Gastroesophageal sphincter (tissue), 4 donors: ENCODE data around the gene C1orf87. TPM values are rescaled to one million over a fixed set of nuclear protein-coding genes. Genes with fewer than 3 reads are reported as not detected.

Source experiments
- ATAC-seq: fragments of 150-250 bp; one replicate; pipeline ENCODE4 v1.9.1; 2016; ENCODE audit warnings: mild to moderate bottlenecking, moderate library complexity
- H3K27ac ChIP-seq, 4 donors: fragments of 200-600 bp; sonication (generic) in 3 of 4; 1 replicate in 3 of 4; 2 replicates in 1 of 4; pipeline ENCODE4 v1.5.1; 2016 to 2019
- H3K27me3 ChIP-seq: fragments of 200-600 bp; sonication (generic); one replicate; pipeline ENCODE4 v1.5.1; 2019
- H3K36me3 ChIP-seq, 2 donors: fragments of 200-600 bp; sonication (generic); one replicate each; pipeline ENCODE4 v1.5.1; 2019; ENCODE audit warnings: control low read depth in 1 of 2
- H3K4me1 ChIP-seq, 3 donors: fragments of 200-600 bp; sonication (generic); 1 replicate in 2 of 3; 2 replicates in 1 of 3; pipeline ENCODE4 v1.5.1; 2016 to 2019; ENCODE audit warnings: control low read depth in 2 of 3
- H3K4me3 ChIP-seq, 2 donors: fragments of 200-600 bp; sonication (generic); one replicate each; pipeline ENCODE4 v1.5.1; 2019; ENCODE audit warnings: mild to moderate bottlenecking in 1 of 2, moderate library complexity in 1 of 2
- H3K9me3 ChIP-seq, 3 donors: fragments of 200-600 bp; sonication (generic); one replicate each; pipeline ENCODE4 v1.5.1; 2017 to 2019; ENCODE audit warnings: control low read depth in 2 of 3
- CTCF ChIP-seq, 4 experiments: fragments of 200-600 bp in 2 of 4; fragments of 450-650 bp in 2 of 4; sonication (generic) in 1 of 4; IDR thresholded peaks; one replicate each; pipeline ENCODE4 v1.5.1; 2017 to 2019; ENCODE audit warnings: antibody characterized with exemption in 4 of 4, mild to moderate bottlenecking in 2 of 4, moderate library complexity in 2 of 4
- EP300 ChIP-seq: sonication (generic); formaldehyde crosslinking; IDR thresholded peaks from one replicate; pipeline ENCODE4 v1.6.1; 2017; ENCODE audit warnings: antibody characterized with exemption, mild to moderate bottlenecking
- POLR2A ChIP-seq, 2 donors: fragments of 450-650 bp; IDR thresholded peaks; one replicate each; pipeline ENCODE4 v1.6.1; 2017; ENCODE audit warnings: antibody characterized with exemption in 2 of 2, mild to moderate bottlenecking in 2 of 2, moderate library complexity in 1 of 2
- POLR2AphosphoS5 ChIP-seq: sonication (generic); formaldehyde crosslinking; IDR thresholded peaks from one replicate; pipeline ENCODE4 v1.6.1; 2017; ENCODE audit warnings: antibody characterized with exemption
- WGBS, 2 donors: methylation state at CpG; one replicate each; pipeline ENCODE4 v1.1.5; 2018; ENCODE audit warnings: low coverage in 1 of 2; 5-methylcytosine and 5-hydroxymethylcytosine counted together
- total RNA-seq, 4 donors: library from RNA; depleted of rRNA; stranded (reverse); fragments of >200 nt; gene quantifications; one replicate each; pipeline ENCODE4 v1.1.0, GENCODE V29; 2016

C1orf87 gene
- total RNA-seq, 4 donors from 2014 or later: 0.54 TPM; not detected in 3

GRCh38 chr1:60111716-60112115, 38.1 kb upstream of the C1orf87 start:
- no peak for ATAC-seq

GRCh38 chr1:60111118-60111517, 37.5 kb upstream of the C1orf87 start:
- Histone ChIP-seq H3K36me3 (no peaks in the 10 kb centered on the region), H3K4me1 (no peaks in the 10 kb centered on the region), H3K27me3 (no peaks in the 10 kb centered on the region), H3K9me3 (no peaks in the 10 kb centered on the region), H3K4me3 (no peak overlapping the region), H3K27ac (no peak overlapping the region)
- 92 to 100% methylated on average over 2 of the region's 2 CpGs for WGBS, 2 donors
- no peak for TF ChIP-seq CTCF (IDR thresholded peaks at IDR 0.05)
- TF ChIP-seq EP300: no peak
- no peak for TF ChIP-seq POLR2AphosphoS5
- no peak for TF ChIP-seq POLR2A (IDR thresholded peaks at IDR 0.05)
- ATAC-seq: no peak

More at GRCh38 chr1:60111716-60112115, 38.1 kb upstream of the C1orf87 start:
- no peaks in the 10 kb centered on the region for H3K27me3 ChIP-seq
- no peaks in the 10 kb centered on the region for H3K4me1 ChIP-seq
- H3K9me3 ChIP-seq: no peaks in the 10 kb centered on the region
- H3K27ac ChIP-seq: no peak overlapping the region
- 77 to 92% methylated on average over 1 of the region's 1 CpG for WGBS, 2 donors
- H3K4me3 ChIP-seq: no peak overlapping the region
- TF ChIP-seq EP300: no peak
- H3K36me3 ChIP-seq: no peaks in the 10 kb centered on the region

GRCh38 chr1:60108196-60108595, 34.6 kb upstream of the C1orf87 start:
- Histone ChIP-seq H3K9me3 (no peaks in the 10 kb centered on the region), H3K4me1 (no peaks in the 10 kb centered on the region), H3K27ac (no peak overlapping the region), H3K27me3 (no peaks in the 10 kb centered on the region), H3K4me3 (no peak overlapping the region), H3K36me3 (no peaks in the 10 kb centered on the region)
- no peak for ATAC-seq
- TF ChIP-seq EP300 (no peak), CTCF (IDR thresholded peaks at IDR 0.05) (no peak), POLR2AphosphoS5 (no peak), POLR2A (IDR thresholded peaks at IDR 0.05) (no peak)
- 46 to 80% methylated on average over 1 to 3 of the region's 3 CpGs for WGBS, 2 donors

- H3K27me3 ChIP-seq: no peaks in the 10 kb centered on the region
- WGBS, 2 donors: 30 to 70% methylated on average over 2 of the region's 2 CpGs
- H3K36me3 ChIP-seq: no peaks in the 10 kb centered on the region
- no peak for TF ChIP-seq POLR2AphosphoS5
- TF ChIP-seq CTCF (IDR thresholded peaks at IDR 0.05): no peak
- TF ChIP-seq POLR2A (IDR thresholded peaks at IDR 0.05): no peak
- no peak for TF ChIP-seq EP300
- ATAC-seq: no peak
- no peak overlapping the region for H3K4me3 ChIP-seq
- H3K9me3 ChIP-seq: no peaks in the 10 kb centered on the region
- no peaks in the 10 kb centered on the region for H3K4me1 ChIP-seq
- H3K27ac ChIP-seq: no peak overlapping the region
These were observed 29.6 kb upstream of the C1orf87 start for GRCh38 chr1:60103186-60103585.

- TF ChIP-seq CTCF (IDR thresholded peaks at IDR 0.05): no peak
- no peak for TF ChIP-seq POLR2A (IDR thresholded peaks at IDR 0.05)
- TF ChIP-seq POLR2AphosphoS5: peak; percentile 62
- TF ChIP-seq EP300: no peak
- Histone ChIP-seq H3K36me3 (no peaks in the 10 kb centered on the region), H3K27me3 (no peaks in the 10 kb centered on the region), H3K27ac (no peak overlapping the region), H3K9me3 (no peaks in the 10 kb centered on the region), H3K4me1 (no peaks in the 10 kb centered on the region), H3K4me3 (no peak overlapping the region)
- no peak for ATAC-seq
- WGBS, 2 donors: 12 to 25% methylated on average over 2 to 3 of the region's 3 CpGs
These were observed 28.9 kb upstream of the C1orf87 start for GRCh38 chr1:60102267-60103061.
